Bronchial epithelial cell (primary cell): ENCODE data around the gene MBD5. TPM values are rescaled to one million over a fixed set of nuclear protein-coding genes. Genes with fewer than 3 reads are reported as not detected.

Experiments used
- DNase-seq: peaks from one replicate; pipeline ENCODE4 v3.0.0-alpha.2; 2010; ENCODE audit warnings: low read depth
- FAIRE-seq: peaks from 2 replicates; lab custom pipeline; 2011; peaks lifted over from hg19 to GRCh38; lab: Jason Lieb, UNC
- H3K27me3 ChIP-seq: 2 replicates; pipeline ENCODE4 v1.5.1; 2011; ENCODE audit warnings: low read length; ENCODE audit not compliant: control insufficient read depth, insufficient read depth
- H3K36me3 ChIP-seq: 2 replicates; pipeline ENCODE4 v1.5.1; 2011; ENCODE audit warnings: low read length; ENCODE audit not compliant: control insufficient read depth, insufficient read depth
- H3K4me3 ChIP-seq: 2 replicates; pipeline ENCODE4 v1.5.1; 2011; ENCODE audit warnings: mild to moderate bottlenecking, low read depth, low read length, control low read depth
- total RNA-seq: library from RNA; depleted of rRNA; stranded (reverse); fragments of >200 nt; gene quantifications from 2 replicates; pipeline ENCODE4 v1.2.1, GENCODE V29; 2014
- TF ChIP-seq, protein P1 (sequence below): IDR thresholded peaks from 2 replicates; pipeline ENCODE4 v1.5.1; 2011; ENCODE audit warnings: mild to moderate bottlenecking, moderate library complexity, low read length, control low read depth, inconsistent platforms; ENCODE audit not compliant: insufficient read depth, severe bottlenecking

Gene MBD5
- total RNA-seq, 1 donor from 2014 or later: 5.3 TPM

DNA sequence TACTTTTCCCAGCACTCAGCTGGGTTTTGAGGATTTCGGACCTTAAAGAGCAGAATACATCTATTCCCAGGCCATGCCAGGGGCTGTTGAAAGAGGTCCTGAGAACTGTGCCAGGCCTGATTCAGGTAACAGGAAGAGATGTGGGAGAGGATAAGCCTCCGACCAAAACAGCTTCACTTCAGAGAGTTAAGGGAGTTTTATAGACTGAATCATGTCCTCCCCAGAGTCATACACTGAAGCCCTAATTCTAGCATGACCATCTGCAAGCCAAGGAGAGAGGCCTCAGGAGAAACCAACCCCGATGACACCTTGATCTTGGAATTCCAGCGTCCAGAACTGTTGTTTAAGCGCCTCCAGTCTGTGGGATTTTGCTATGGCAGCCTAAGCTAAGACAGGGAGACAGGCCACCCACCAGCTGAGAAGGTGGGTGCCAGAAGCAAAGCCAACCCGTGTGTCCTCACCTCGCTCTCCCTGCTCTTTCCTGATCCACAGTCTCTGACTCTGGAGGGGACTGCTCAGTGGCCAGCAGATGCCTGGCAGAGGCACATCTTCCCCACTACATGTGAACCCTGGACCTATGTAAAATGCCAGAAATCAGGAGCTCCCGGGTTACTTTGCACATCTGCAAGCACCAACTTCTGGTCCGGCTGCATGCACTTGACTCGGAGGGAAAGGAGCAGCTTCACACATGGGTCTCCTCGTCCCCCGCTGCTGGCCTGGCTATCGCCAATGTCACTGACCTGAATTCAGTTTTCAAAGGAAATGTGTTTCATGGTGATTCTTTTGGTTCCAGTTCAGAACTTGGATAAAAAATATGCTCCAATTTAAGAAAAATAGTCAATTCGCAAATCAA lies 506.8 kb downstream of the MBD5 start:
- H3K36me3 ChIP-seq: no peaks in the 10 kb centered on the region
- FAIRE-seq: no peak
- TF ChIP-seq, protein P1, sequence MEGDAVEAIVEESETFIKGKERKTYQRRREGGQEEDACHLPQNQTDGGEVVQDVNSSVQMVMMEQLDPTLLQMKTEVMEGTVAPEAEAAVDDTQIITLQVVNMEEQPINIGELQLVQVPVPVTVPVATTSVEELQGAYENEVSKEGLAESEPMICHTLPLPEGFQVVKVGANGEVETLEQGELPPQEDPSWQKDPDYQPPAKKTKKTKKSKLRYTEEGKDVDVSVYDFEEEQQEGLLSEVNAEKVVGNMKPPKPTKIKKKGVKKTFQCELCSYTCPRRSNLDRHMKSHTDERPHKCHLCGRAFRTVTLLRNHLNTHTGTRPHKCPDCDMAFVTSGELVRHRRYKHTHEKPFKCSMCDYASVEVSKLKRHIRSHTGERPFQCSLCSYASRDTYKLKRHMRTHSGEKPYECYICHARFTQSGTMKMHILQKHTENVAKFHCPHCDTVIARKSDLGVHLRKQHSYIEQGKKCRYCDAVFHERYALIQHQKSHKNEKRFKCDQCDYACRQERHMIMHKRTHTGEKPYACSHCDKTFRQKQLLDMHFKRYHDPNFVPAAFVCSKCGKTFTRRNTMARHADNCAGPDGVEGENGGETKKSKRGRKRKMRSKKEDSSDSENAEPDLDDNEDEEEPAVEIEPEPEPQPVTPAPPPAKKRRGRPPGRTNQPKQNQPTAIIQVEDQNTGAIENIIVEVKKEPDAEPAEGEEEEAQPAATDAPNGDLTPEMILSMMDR: no peak
- H3K4me3 ChIP-seq: no peak overlapping the region
- no peak for DNase-seq
- no peaks in the 10 kb centered on the region for H3K27me3 ChIP-seq

DNA sequence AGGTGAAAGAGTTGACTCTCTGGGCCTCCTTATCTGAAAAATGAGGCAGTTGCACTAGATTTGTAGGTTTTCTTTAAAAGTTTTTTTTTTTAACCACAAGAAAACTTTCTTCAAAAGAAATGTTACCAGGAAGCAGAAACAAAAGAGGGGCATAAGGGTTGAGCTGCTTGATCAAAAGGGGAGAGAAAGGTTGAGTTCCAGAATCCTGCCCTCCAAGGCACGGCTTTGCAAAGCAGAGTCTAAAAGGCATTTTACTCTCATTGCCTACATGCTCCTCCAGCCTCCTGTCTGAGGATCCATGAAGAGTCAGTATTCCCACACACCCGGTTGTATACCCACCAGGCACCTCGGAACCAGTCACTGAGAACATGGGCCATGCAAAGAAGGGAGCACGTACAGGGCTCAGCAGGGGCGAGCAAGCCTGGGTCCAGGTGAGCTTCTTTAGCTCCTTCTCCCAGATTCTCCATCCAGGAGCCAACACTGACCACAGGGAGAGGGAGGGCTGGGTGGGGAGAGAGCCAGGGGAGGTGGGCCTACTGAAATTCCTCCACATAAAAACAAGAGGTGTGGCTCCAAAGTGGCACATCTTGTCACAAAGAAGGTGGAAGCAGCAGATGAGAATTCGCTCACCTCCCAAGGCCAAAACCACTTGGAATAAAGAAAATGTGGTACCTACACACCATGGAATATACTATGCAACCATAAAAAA lies 507.6 kb downstream of the MBD5 start:
- DNase-seq (no peak), FAIRE-seq (no peak)
- TF ChIP-seq, protein P1: no peak
- Histone ChIP-seq H3K27me3 (no peaks in the 10 kb centered on the region), H3K4me3 (no peak overlapping the region), H3K36me3 (no peaks in the 10 kb centered on the region)

DNA sequence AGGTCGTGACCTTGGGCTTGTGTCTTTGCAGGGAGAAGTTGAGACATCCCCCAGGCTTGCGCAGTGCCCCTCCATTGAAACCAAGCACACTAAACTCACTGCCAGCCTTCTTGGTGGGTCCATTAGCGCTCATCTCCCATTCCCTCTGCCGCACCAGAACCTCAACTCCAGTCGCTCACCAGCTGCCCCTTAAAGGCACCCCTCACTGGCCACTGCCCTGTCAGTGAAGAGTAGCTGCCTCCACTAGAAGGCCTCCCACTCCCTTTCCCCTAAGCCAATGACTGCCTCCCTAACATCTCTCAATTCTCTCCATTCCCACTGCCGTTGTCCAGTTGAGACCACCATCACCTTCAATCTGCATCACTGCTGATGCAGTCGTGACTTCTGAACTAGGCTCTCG lies 508.9 kb downstream of the MBD5 start:
- no peaks in the 10 kb centered on the region for H3K27me3 ChIP-seq
- no peak for FAIRE-seq
- DNase-seq: no peak
- no peak overlapping the region for H3K4me3 ChIP-seq
- TF ChIP-seq, protein P1: no peak
- H3K36me3 ChIP-seq: no peaks in the 10 kb centered on the region

DNA sequence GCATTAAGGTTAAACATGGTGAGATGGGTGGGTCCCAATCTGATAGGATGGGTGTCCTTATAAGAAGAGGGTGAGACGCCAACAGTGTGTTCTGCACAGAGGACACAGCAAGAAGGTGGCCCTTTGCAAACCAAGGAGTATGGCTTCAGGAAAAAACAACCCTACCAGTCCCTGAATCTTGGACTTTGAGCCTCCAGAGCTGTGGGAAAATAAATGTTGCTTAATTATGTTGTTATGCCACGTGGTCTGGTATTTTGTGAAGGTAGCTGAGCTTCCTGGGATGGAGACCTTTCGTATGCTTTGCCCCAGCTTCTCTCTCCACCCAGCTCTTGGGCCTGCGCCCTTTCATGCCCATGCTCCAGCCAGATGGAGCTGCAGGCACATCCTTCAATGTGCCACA lies 509.5 kb downstream of the MBD5 start:
- FAIRE-seq (no peak), DNase-seq (no peak)
- Histone ChIP-seq H3K27me3 (no peaks in the 10 kb centered on the region), H3K36me3 (no peaks in the 10 kb centered on the region), H3K4me3 (no peak overlapping the region)
- TF ChIP-seq, protein P1: no peak

DNA sequence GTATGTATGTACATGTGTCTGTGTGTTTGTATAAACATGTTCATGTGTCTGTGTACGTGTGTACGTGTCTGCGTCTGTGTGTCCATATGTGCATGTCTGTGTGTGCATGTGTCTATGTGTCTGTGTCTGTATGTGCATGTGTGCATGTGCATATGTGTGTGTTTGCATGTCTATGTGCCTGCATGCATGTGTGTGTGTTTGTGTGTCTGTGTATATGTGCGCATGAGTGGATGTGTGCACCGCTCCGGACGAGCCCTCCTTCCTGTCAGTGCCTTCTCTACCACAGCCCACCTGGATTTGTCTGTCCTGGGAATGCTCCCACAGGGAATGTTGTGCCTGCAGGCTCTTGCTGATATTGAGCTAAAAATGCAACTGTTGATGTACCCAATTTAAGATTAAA lies 510.3 kb downstream of the MBD5 start:
- DNase-seq (no peak), FAIRE-seq (peak; percentile 98)
- H3K27me3 ChIP-seq: no peaks in the 10 kb centered on the region
- no peak overlapping the region for H3K4me3 ChIP-seq
- H3K36me3 ChIP-seq: no peaks in the 10 kb centered on the region
- TF ChIP-seq, protein P1: no peak
